GM21447 (cell line): ENCODE measurements around the gene THSD8.

ENCODE experiments used
- ATAC-seq: cut with Tn5 transposase; IDR thresholded peaks from one replicate; pipeline ENCODE4 v1.9.1; 2021; ENCODE audit not compliant: unreplicated experiment

The THSD8 gene

DNA sequence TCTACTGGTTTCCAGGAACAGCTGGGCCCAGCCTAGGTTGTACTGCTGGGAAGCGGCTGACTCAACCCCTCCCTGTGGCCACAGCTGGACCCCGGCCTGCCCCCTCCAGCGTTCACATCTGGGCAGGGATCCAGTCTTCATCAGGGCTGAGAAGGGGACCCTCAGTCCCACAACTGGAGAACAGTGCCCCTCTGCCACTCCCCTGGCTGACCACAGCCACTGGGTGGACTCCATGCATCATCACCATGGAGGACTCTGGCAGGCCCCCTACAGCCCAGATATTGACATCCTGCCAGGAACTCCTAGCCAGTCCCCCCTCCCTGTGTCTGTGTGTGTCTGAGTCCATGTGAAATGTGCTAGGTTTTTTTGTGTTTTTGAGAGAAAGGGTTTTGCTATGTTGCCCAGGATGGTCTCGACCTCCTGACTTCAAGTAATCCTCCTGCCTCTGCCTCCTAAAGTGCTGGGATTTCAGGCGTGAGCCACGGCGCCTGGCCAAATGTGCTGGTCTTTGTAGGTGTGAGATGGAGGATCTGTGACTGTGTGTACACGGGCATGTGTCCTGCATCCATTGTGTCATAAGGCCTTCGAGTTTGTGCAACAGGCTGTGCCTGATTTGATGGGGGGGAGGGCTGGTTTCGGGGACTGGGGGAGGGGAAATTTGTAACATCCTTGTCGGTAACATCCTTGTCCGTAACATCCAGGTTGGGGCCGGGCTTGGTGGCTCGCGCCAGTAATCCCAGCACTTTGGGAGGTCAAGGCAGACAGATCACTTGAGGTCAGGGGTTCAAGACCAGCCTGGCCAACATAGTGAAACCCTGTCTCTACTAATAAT, 22.5 kb upstream of the THSD8 start:
- no peak for ATAC-seq

DNA sequence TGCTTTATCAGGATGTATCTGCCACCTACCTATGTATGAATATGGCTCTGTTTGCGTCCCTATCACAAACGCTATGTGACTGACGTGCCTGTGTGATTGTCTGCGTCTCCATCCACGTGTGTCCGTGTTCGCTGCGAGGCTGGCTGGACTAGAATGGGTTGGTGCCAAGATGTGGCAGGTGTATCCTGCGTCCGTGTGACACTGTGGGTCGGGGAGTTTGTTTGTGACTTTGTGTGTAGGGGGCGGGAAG, 19.8 kb upstream of the THSD8 start:
- ATAC-seq, result no peak

DNA sequence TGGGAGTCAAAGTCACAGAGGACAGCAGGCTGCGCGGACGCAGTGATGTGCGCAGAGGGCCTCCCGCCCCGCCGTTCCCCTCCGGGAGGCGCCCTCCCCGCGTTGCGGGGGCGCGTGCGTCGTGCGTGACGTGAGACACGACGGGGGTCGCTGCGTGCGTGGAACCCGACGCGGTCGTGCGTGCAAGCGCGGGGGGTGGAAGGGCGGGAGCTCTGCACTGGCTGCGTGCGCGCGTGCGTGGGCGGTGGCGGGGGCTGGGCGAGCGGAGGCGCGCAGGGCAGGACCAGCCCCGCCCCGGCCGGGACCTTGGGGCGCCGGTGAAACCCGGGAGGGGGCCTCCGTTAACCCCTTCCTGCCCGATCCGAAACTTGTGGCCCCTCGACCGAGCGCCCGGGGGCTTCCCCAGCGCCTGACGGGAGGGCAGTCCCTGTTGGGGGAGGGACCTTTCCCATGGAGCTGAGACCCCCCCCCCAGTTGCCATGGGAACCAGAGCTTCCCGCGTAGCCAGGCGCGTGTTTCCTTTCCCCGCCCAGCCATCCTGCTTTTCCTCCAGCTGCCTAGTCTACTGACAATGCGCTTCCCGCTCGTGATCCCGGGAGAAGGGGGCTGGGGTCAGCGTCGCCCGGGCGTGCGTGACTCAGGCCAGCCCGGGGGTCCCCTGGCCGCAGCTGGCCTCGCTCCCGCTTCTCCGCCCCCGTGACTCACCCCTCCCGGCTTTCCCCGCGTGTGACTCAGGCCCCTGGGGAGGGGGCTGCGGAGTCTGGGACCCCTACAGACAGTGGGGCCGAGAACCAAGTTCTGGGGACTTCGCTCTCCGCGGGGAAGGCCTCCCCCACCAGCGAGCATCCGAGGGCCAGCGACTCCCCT, 19.2 kb upstream of the THSD8 start:
- ATAC-seq, result no peak

DNA sequence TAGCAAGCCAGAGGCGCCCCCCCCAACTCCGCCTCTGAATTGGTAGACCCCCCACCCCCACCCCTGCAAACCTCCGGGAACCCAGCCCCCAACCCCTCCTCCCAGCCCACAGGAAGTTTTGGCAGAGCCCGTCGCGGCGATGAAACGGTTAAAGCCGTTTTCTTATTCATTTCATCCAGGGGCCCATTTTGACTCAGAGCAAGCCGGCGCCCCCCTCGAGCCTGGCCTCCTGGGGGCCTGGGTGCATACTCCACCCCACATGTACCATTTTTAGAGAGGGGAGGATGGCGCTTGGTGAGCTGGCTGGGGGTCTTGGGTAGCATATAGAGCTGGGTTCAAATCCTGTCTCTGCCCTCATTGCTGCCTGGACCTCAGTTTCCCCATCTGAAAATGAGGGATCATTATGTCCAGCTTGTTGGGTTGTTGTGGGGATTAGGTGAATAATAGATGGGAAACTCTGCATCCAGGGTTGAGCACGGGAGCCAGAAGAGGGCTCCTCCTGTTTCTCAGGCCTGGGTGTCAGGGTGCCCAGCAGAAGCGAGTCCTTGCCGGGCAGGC, 18.5 kb upstream of the THSD8 start:
- ATAC-seq, result no peak

DNA sequence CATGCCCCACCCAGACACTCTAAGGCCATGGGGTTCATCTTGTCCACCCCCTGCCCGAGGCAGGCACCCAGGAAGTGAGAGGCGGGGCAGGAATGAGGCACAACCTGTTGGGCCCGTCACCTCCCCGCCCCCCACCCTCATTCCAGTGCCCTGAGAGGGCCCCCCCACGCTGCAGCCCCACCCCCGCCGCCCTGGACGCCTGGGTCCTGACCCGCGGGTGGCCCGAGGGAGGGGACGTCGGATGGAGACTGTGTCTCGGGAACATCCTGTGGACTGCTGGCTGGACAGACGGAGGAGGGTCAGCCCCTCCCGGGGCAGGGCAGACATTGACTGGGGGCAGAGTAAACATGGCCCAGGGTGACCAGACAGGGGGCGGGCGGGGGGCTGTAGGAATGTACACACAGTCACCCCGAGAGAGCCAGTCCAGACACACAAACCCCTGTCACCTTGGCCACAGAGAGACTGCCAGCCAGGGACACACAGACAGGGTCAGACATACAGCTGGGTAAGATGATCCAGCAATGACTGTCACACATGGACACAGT, 17.9 kb upstream of the THSD8 start:
- ATAC-seq, result no peak

DNA sequence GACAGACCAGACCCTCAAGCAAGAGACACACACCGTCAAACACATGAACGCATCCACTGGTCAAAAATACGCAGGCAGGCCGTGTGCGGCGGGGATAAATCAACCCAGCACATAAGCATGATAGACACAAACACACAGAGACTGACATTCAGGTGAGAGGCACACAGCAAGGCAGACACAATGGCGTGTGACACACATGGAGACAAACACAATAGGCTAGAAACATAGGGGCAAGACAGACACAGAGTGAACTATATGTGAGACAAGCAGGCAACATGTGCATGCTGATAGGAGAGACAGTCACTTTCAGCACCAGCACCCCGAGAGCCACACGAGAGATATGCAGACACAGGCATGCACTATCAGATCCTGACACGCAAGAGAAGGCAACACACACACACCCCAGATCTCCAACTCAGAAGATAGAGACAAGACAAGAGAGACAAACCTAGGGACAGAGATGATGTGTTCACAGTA, 17.4 kb upstream of the THSD8 start:
- no peak for ATAC-seq

DNA sequence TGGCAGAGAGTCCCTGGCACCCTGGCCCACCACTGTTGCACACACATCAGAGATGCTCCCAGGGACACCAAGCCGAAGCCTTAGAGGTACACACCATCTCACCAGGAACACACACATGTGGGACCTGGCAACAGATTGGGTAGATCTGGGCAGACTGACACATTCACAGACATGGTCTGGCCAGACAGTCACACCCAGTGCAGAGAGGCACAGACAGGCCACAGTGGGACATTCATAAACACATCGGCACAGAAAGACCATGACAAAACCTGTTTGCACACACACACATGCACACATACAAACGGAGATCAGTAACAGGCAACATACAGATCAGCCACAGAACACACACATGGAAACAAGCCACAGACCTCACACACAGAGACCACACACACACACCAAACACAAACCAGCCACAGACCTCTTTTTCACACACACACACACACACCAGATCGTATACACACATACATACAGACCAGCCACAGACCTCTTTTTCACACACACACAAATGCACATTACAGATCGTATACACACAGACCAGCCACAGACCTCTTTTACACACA, 16.9 kb upstream of the THSD8 start:
- no peak for ATAC-seq

DNA sequence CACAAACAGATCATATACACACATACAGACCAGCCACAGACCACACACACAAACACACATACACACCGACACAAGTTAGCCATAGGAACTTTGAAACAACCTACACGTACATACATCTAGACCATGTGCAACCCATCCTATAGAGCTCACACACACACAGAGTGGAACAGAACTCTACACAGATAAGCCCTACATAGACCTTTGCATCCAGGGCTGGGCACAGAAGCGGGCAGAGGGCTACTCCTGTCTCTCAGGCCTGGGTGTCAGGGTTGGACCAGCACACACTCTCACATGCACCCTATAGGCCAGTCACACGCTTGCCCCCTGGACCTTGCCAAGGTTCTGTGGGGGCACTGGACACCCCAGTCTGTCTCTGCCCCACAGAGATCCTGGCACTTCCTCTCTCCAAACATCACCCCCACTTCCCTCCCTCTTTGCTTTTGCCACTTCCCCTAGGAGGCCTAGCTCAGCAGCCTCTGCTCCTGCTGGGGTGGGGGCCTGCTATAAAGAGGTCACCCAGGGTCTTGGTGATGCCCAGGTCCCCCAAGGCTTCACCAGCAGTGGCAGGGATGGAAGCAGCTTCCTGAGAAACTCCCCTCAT, 16.3 kb upstream of the THSD8 start:
- no peak for ATAC-seq

DNA sequence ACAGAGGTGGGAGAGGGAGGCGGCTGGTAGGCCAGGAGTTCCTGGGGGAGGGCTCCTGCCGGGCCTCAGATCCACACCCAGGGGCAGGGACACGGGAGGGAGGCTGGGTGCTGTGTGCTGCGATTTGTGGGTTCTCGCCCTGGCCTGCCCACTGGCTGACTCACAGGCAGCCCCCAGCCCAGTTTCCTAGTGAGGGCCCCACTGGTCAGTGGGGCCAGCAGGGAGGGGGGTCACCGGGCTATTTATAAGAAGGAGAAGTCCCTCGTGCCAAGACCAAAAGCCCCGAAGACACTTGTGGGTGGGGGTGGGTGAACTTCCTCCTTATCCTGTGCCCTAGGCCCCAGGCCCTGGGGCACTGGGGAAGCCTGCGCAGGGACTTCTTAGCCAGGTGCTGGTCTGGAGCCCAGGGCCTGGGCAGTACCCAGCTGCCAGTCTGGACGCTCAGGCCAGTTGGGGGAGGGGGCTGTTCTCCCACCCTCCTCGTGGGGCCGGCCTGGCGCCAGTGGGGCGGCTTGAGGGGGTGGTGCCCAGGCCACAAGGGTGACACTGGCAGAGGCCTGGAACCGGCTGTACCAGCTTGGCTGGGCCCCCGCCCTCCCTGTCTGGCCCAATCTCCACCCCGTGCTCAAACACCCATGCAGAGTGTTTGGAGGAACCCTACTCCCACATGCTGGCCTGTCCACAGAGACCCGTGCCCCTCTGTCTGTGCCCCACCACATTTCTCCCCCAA, 15.6 kb upstream of the THSD8 start:
- ATAC-seq, result no peak

DNA sequence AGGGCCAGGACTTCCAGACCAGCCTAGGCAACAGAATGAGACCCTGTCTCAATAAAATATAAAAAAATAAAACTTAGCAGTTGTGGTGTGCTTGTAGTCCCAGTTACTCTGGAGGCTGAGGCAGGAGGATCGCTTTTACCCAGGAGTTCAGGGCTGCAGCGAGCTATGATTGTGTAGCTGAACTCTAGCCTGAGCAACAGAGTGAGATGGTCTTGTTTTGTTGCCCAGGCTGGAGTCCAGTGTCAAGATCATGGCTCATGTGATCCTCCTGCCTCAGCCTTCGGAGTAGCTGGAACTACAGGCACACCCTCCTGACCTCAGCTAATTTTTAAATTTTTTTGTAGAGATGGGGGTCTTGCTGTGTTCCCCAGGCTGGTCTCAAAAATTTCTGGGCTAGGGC, 14.9 kb upstream of the THSD8 start:
- no peak for ATAC-seq

DNA sequence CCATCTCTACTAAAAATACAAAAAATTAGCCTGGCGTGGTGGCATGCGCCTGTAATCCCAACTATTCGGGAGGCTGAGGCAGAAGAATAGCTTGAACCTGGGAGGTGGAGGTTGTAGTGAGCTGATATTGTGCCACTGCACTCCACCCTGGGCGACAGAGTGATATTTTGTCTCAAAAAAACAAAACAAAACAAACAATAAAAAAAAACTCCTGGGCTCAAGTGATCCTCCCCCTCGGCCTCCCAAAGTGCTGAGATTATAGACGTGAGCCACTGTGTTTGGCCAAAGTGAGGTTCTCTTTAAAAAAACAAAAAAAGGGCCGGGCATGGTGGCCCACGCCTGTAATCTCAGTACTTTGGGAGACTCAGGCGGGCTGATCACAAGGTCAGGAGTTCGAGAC, 14.4 kb upstream of the THSD8 start:
- no peak for ATAC-seq

DNA sequence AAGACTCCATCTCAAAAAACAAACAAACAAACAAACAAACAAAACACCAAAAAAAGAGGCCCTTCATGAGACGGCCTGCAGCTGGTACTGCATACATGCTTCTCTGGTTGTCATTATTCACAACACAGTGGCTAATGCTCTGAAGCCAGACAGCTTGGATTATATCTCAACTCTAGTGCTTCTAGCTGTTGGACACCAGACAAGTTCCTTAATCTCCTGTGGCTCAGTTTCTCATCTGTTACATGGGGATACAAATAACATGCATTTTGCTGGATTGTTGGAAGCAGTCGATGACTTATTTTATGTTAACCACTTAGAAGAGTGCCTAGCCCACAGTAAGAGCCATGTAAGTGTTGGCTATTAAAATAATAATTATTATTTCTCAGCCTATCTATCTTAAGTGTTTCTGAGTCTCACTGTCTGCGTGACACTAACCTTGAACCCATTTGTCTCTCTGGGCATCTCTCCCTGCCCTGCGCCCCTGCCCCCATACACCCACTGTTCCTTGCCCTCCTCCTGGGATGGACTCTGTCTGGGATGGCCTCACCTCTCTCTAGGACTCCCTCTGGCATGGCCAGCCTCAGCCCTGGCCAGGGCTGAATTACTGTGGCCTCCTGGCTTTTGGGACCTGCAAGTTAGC, 13.7 kb upstream of the THSD8 start:
- no peak for ATAC-seq

DNA sequence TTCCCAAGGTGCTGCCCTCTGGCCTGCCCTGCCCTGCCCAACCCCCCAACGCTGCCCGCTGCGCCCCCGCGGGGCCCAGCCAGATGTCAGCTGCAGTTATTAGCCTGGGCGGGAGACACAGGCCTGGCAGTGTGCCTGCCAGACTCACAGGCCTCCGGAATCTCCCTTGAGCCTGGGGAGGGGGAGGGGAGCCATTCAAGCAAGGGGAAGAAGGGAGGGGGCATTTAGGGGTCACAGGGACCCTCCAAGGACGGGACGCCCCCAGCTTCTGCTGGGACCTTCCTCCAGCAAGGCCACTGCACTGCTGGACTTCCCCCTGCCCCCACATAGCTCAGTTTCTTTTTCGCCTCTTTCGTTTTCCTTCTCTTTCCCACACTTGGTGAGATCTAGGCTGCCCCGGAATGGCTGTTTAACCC, 13.2 kb upstream of the THSD8 start:
- ATAC-seq, result no peak

DNA sequence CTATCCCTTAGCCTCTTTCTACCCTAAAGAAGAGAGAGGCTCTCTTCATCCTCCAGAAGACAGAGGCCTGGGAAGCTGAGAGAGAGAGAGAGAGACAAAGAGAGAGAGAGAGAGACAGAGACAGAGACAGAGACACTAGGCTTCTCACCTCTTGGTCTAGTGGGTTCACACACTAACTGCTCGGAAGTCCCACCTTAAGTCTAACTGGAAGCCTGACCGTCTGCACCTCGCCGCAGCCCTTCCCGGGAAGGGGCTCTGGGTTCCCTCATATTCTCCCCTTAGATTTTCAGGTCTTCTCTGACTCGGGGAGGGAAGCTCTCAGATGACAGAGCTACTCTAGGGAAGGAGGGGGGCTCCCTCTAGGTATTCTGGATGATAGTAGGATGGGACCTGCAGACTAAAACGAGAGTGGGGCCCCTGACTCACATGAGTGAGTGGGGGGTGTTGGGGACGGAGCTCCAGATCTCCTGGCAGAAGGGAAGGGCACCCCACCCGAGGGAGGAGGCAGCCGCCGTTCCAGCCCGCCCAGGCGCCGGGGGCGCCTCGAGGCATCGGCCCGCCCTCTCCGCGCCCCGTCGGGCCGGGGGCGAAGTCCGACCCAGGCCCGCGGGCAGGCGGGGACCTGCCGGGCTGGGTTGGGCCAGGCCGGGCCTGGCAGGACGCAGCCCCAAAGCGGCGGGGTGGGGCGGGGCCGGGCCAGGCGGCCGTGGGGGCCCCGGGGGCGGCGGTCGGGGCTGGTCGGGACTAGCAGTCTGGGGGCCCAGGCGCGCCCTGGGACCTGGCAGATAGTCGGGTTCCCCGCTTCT, 12.6 kb upstream of the THSD8 start:
- ATAC-seq, result no peak

DNA sequence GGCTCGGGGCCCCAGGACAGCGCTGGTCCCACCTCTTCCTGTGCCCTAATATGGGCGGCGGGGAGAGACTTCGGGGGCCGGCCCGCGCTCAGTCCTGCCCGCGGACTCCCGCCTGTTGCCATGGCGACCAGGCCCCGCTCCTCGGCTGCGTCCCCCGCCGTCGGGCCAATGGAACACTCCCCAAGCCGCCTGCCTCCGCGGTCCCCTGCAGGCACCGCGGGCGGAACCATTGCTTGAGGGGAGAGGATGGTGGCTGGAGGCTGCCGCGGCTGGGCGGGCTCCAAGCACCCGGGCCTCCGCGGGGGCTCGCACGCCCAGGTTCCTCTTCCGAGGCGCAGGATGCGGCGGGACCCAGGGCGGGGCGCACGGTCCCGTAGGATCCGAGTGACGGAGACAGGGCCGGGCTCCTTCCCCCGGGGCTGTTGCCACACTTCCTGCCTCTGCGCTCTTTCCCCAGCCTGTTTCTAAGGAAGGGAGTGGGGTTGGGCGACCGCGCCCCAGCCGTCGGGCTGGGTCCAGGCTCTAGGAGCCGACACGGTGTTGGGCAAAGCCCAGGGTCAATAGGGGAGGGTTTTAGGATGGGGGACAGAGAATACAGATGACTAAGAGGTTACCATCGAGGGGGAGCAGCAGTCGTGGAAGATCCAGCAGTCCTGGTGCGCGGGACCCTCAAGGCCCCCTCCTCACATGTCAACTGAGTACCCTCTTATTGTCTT, 11.8 kb upstream of the THSD8 start:
- ATAC-seq, result peak; percentile 36

DNA sequence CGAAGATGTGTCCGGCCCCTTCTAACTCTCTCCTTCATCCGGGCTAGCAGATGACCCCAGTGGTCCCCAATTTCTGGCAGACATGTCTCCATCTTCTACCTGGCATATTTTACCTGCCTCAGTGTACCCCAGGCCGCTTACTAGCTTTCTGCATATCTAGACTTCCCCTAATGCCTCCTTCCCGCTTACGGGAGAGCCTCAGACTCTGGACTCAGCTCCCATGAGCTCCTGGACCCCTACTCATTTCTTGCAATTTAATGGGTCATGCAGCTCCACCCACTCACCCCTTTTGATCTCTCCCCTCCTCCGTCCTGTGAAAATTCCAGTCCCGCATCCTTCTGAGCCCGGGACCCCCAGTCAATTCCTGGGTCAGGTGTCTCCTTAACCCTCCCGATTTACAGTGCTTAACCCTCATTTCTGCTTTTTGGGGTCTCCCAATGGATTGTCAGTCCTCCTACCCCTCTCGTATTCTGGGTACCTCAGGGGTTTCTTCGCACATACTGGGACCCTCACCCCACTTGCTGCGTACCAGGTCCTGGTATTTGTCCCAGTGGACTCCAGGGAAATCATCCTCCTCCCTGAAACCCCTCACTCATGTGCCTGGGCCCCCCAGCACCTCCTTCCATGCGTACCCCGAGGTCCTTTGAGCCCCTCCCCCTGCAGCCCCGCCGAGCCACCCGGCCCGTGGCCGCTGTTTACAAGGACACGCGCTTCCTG, 11.1 kb upstream of the THSD8 start:
- ATAC-seq, result no peak

DNA sequence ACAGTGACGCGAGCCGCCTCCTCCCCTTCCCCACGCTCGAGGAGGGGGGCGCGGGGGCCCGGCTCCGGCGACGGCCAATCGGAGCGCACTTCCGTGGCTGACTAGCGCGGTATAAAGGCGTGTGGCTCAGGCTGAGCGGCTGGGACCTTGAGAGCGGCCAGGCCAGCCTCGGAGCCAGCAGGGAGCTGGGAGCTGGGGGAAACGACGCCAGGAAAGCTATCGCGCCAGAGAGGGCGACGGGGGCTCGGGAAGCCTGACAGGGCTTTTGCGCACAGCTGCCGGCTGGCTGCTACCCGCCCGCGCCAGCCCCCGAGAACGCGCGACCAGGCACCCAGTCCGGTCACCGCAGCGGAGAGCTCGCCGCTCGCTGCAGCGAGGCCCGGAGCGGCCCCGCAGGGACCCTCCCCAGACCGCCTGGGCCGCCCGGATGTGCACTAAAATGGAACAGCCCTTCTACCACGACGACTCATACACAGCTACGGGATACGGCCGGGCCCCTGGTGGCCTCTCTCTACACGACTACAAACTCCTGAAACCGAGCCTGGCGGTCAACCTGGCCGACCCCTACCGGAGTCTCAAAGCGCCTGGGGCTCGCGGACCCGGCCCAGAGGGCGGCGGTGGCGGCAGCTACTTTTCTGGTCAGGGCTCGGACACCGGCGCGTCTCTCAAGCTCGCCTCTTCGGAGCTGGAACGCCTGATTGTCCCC, 10.4 kb upstream of the THSD8 start, which contains the start of gene JUNB:
TSS of gene JUNB (plus strand) at position 142 of the 706 bp plus-strand sequence. CDS start at position 428, 286 bp downstream.
- peak; percentile 27 for ATAC-seq
